Progenitor cell of endocrine pancreas (in vitro differentiated cells): ENCODE results near the gene LYPD4. TPM values are rescaled to one million over a fixed set of nuclear protein-coding genes. Genes with fewer than 3 reads are reported as not detected.

Source experiments
- DNase-seq: peaks from one replicate; pipeline ENCODE4 v3.0.0; 2021; ENCODE audit warnings: low spot score; ENCODE audit not compliant: unreplicated experiment
- H3K27ac Mint-ChIP-seq: 2 replicates; pipeline ENCODE4 v1.8.0; 2021; ENCODE audit warnings: mild to moderate bottlenecking, moderate library complexity, mixed read lengths
- H3K27me3 Mint-ChIP-seq: 2 replicates; pipeline ENCODE4 v1.8.0; 2021; ENCODE audit warnings: mixed read lengths
- H3K36me3 Mint-ChIP-seq: 2 replicates; pipeline ENCODE4 v1.8.0; 2022; ENCODE audit warnings: mixed read lengths; ENCODE audit not compliant: insufficient read depth
- H3K4me1 Mint-ChIP-seq: 2 replicates; pipeline ENCODE4 v1.8.0; 2021; ENCODE audit warnings: low read depth, mixed read lengths
- H3K4me3 Mint-ChIP-seq: 2 replicates; pipeline ENCODE4 v1.8.0; 2021; ENCODE audit warnings: low read depth, mild to moderate bottlenecking, moderate library complexity, mixed read lengths
- H3K9me3 Mint-ChIP-seq: 2 replicates; pipeline ENCODE4 v1.8.0; 2021; ENCODE audit warnings: low read depth, mixed read lengths
- total RNA-seq: library from RNA; stranded (reverse); gene quantifications from 2 replicates; pipeline ENCODE4 v1.2.1, GENCODE V29; 2021
- TF ChIP-seq, protein P1 (sequence below): fragments of 200-600 bp; sonication (generic); IDR thresholded peaks from one replicate; pipeline ENCODE4 v1.5.0; 2021; ENCODE audit warnings: antibody characterized with exemption, mild to moderate bottlenecking; ENCODE audit not compliant: unreplicated experiment

LYPD4 gene
- total RNA-seq, 1 donor from 2014 or later: not detected

DNA sequence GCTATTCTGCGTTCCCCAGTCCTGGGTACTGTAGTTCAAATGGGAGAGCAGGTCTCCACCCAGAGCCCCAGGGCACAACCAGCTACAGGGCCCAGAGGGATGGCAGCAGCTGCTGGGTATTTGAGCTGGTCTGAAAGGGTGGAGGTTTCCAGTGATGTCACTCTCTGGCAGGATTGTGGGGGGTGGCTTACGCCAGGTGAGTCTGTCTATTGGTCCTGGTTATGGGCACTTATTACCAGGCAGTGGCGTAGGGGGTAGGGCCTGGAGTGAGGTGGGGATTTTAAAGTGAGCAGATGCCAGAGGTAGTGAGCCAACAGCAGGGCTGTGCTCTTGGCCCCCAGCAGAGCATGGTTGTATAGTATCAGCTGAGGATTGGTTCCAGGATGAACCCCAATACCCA lies 21.8 kb upstream of the LYPD4 start:
- TF ChIP-seq, protein P1, sequence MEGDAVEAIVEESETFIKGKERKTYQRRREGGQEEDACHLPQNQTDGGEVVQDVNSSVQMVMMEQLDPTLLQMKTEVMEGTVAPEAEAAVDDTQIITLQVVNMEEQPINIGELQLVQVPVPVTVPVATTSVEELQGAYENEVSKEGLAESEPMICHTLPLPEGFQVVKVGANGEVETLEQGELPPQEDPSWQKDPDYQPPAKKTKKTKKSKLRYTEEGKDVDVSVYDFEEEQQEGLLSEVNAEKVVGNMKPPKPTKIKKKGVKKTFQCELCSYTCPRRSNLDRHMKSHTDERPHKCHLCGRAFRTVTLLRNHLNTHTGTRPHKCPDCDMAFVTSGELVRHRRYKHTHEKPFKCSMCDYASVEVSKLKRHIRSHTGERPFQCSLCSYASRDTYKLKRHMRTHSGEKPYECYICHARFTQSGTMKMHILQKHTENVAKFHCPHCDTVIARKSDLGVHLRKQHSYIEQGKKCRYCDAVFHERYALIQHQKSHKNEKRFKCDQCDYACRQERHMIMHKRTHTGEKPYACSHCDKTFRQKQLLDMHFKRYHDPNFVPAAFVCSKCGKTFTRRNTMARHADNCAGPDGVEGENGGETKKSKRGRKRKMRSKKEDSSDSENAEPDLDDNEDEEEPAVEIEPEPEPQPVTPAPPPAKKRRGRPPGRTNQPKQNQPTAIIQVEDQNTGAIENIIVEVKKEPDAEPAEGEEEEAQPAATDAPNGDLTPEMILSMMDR: no peak
- peaks cover 41% of the 10 kb centered on the region for H3K36me3 Mint-ChIP-seq
- no peak overlapping the region for H3K27ac Mint-ChIP-seq
- H3K27me3 Mint-ChIP-seq: no peaks in the 10 kb centered on the region
- DNase-seq: no peak
- H3K4me3 Mint-ChIP-seq: peak overlapping the region; percentile 38
- peaks cover 44% of the 10 kb centered on the region for H3K4me1 Mint-ChIP-seq
- H3K9me3 Mint-ChIP-seq: no peaks in the 10 kb centered on the region

DNA sequence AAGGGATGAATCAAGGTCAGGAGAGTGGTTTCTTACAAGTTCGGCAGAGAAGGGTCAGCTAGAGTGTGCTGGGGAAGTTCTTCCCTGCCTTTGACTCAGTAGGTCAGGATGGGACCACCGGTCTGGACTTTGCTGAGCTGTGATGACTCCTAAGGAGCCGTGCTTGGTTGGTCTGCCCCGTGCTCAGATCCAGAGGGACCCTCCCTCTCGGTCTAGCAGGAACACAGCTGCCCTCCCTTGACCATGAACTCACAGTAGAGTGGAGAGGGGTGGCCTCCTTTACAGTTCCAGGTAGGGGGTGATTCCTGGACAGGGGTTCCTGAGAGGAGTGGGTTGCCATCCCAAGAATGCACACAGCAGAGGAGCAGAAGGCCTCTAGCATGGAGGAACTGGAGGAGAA lies 19.9 kb upstream of the LYPD4 start:
- peaks cover 42% of the 10 kb centered on the region for H3K4me1 Mint-ChIP-seq
- H3K36me3 Mint-ChIP-seq: peaks cover 39% of the 10 kb centered on the region
- H3K4me3 Mint-ChIP-seq: peak overlapping the region; percentile 14
- TF ChIP-seq, protein P1: no peak
- no peak for DNase-seq
- H3K9me3 Mint-ChIP-seq: no peaks in the 10 kb centered on the region
- H3K27ac Mint-ChIP-seq: peak overlapping the region; percentile 68
- no peaks in the 10 kb centered on the region for H3K27me3 Mint-ChIP-seq

- no peak overlapping the region for H3K4me3 Mint-ChIP-seq
- DNase-seq: no peak
- no peaks in the 10 kb centered on the region for H3K9me3 Mint-ChIP-seq
- H3K4me1 Mint-ChIP-seq: peaks cover 36% of the 10 kb centered on the region
- H3K27me3 Mint-ChIP-seq: no peaks in the 10 kb centered on the region
- TF ChIP-seq, protein P1: no peak
- H3K36me3 Mint-ChIP-seq: peaks cover 39% of the 10 kb centered on the region
- H3K27ac Mint-ChIP-seq: peak overlapping the region; percentile 84
Measured at GRCh38 chr19:41863209-41863931, 18.9 kb upstream of the LYPD4 start.

DNA sequence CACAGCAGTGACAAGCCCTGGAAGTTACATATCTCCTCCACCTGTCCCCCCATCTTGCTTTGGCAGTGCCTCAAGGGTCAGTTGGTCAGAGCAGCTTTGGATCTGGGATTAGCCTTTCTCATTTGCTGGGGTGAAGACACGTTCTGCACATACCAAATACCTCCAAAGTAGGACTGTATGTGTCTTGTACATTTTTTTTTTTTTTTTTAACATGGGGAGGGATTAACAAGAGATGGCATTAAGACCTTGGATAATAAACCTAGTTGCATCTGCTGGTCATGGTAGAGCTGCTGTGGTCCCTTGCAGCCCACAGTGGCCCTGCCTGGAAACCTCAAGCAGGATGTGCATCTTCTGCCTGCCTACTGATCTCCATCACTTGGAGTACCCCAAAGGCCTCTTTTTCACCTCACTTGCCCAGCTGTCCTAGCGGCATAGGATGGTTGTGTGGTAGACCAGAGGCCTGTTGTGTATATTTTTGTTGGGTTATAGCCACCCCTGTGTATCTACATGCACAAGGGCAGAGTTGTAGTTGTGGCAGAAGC lies 18.0 kb upstream of the LYPD4 start:
- H3K4me3 Mint-ChIP-seq: peak overlapping the region; percentile 87
- peaks cover 29% of the 10 kb centered on the region for H3K4me1 Mint-ChIP-seq
- H3K9me3 Mint-ChIP-seq: no peaks in the 10 kb centered on the region
- H3K27me3 Mint-ChIP-seq: no peaks in the 10 kb centered on the region
- H3K27ac Mint-ChIP-seq: no peak overlapping the region
- H3K36me3 Mint-ChIP-seq: peaks cover 35% of the 10 kb centered on the region
- TF ChIP-seq, protein P1: no peak
- no peak for DNase-seq

DNA sequence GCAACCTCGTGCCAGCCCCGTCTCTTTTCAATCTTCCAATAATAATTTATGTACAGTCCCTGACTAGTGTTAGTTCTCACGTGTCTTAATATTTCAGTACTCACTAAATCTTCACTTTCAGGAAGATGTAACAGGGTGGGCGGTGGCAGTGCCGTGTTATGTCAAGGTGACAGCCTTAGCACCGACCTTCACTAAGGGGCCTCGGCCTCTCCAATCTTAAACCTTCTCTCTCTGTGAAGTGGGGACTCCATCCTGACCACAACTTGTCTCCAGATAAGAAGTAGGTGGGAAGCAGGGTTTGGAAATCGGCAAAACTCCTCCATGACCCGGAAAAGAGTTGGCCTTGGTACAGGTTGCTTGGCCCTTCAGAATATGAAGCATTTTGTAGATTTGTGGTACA lies 17.4 kb upstream of the LYPD4 start:
- Mint-ChIP-seq H3K27me3 (peaks cover 4% of the 10 kb centered on the region), H3K36me3 (peaks cover 35% of the 10 kb centered on the region), H3K27ac (peak overlapping the region; percentile 95), H3K9me3 (no peaks in the 10 kb centered on the region), H3K4me3 (peak overlapping the region; percentile 87), H3K4me1 (peaks cover 29% of the 10 kb centered on the region)
- TF ChIP-seq, protein P1: no peak
- no peak for DNase-seq
